ENCODE data around the gene RMI1.
"Not testable (repeated sequence)": the region's sequence is repeated elsewhere in the genome, so short reads cannot be mapped to it uniquely, and the experiment has no call there.

Gene RMI1

GRCh38 chr9:84007662-84008061, 27.1 kb downstream of the RMI1 start:
- no peak for DNase-seq (ENCODE audit: low read depth)

- DNase-seq (ENCODE audit: low read depth) = no peak
Observed at GRCh38 chr9:84024041-84024575, 43.5 kb downstream of the RMI1 start.

GRCh38 chr9:84027201-84027600, 46.6 kb downstream of the RMI1 start:
- DNase-seq (ENCODE audit: low read depth) = no peak

GRCh38 chr9:84031534-84031933, 50.9 kb downstream of the RMI1 start:
- DNase-seq (ENCODE audit: low read depth) = no peak

- not testable (repeated sequence) for DNase-seq (ENCODE audit: low read depth)
Observed at GRCh38 chr9:84041857-84042256, 61.3 kb downstream of the RMI1 start.

GRCh38 chr9:84045481-84046097, 65.0 kb downstream of the RMI1 start:
- no peak for DNase-seq (ENCODE audit: low read depth)
